ENCODE results near the gene CELF2. TPM values are rescaled to one million over a fixed set of nuclear protein-coding genes. Genes with fewer than 3 reads are reported as not detected.

CELF2 gene
- total RNA-seq, 1 donor from 2014 or later: 3.8 TPM

GRCh38 chr10:11235771-11236170, 218.1 kb downstream of the CELF2 start:
- Mint-ChIP-seq H3K4me3 (ENCODE audit: low read depth) (no peak overlapping the region), H3K36me3 (ENCODE audit: insufficient read depth) (no peaks in the 10 kb centered on the region), H3K27ac (no peak overlapping the region), H3K27me3 (peaks cover 6% of the 10 kb centered on the region), H3K9me3 (ENCODE audit: low read depth) (no peaks in the 10 kb centered on the region), H3K4me1 (ENCODE audit: low read depth) (peaks cover 1% of the 10 kb centered on the region)
- TF ChIP-seq CTCF (IDR thresholded peaks at IDR 0.05; ENCODE audit: unreplicated experiment): no peak
- DNase-seq (ENCODE audit: low spot score, unreplicated experiment): no peak

- TF ChIP-seq CTCF (IDR thresholded peaks at IDR 0.05; ENCODE audit: unreplicated experiment): no peak
- Mint-ChIP-seq H3K9me3 (ENCODE audit: low read depth) (no peaks in the 10 kb centered on the region), H3K27ac (no peak overlapping the region), H3K36me3 (ENCODE audit: insufficient read depth) (no peaks in the 10 kb centered on the region), H3K4me3 (ENCODE audit: low read depth) (no peak overlapping the region), H3K27me3 (peaks cover 2% of the 10 kb centered on the region), H3K4me1 (ENCODE audit: low read depth) (peaks cover 1% of the 10 kb centered on the region)
- DNase-seq (ENCODE audit: low spot score, unreplicated experiment): no peak
Observed at GRCh38 chr10:11236234-11236633, 218.6 kb downstream of the CELF2 start.

- no peaks in the 10 kb centered on the region for H3K36me3 Mint-ChIP-seq (ENCODE audit: insufficient read depth)
- H3K4me1 Mint-ChIP-seq (ENCODE audit: low read depth): peaks cover 1% of the 10 kb centered on the region
- no peaks in the 10 kb centered on the region for H3K9me3 Mint-ChIP-seq (ENCODE audit: low read depth)
- TF ChIP-seq CTCF (IDR thresholded peaks at IDR 0.05; ENCODE audit: unreplicated experiment): no peak
- DNase-seq (ENCODE audit: low spot score, unreplicated experiment): no peak
- H3K27me3 Mint-ChIP-seq: no peaks in the 10 kb centered on the region
- H3K4me3 Mint-ChIP-seq (ENCODE audit: low read depth): no peak overlapping the region
- H3K27ac Mint-ChIP-seq: no peak overlapping the region
Observed at GRCh38 chr10:11237571-11237970, 219.9 kb downstream of the CELF2 start.

- no peaks in the 10 kb centered on the region for H3K9me3 Mint-ChIP-seq (ENCODE audit: low read depth)
- no peaks in the 10 kb centered on the region for H3K36me3 Mint-ChIP-seq (ENCODE audit: insufficient read depth)
- peaks cover 5% of the 10 kb centered on the region for H3K27me3 Mint-ChIP-seq
- H3K27ac Mint-ChIP-seq: no peak overlapping the region
- no peak overlapping the region for H3K4me3 Mint-ChIP-seq (ENCODE audit: low read depth)
- H3K4me1 Mint-ChIP-seq (ENCODE audit: low read depth): peaks cover 1% of the 10 kb centered on the region
- TF ChIP-seq CTCF (IDR thresholded peaks at IDR 0.05; ENCODE audit: unreplicated experiment): no peak
- no peak for DNase-seq (ENCODE audit: low spot score, unreplicated experiment)
Observed at GRCh38 chr10:11238893-11239292, 221.2 kb downstream of the CELF2 start.

GRCh38 chr10:11240641-11241040, 223.0 kb downstream of the CELF2 start:
- no peaks in the 10 kb centered on the region for H3K9me3 Mint-ChIP-seq (ENCODE audit: low read depth)
- H3K4me1 Mint-ChIP-seq (ENCODE audit: low read depth): peaks cover 1% of the 10 kb centered on the region
- H3K27ac Mint-ChIP-seq: no peak overlapping the region
- no peak for TF ChIP-seq CTCF (IDR thresholded peaks at IDR 0.05; ENCODE audit: unreplicated experiment)
- H3K27me3 Mint-ChIP-seq: peaks cover 5% of the 10 kb centered on the region
- DNase-seq (ENCODE audit: low spot score, unreplicated experiment): no peak
- no peak overlapping the region for H3K4me3 Mint-ChIP-seq (ENCODE audit: low read depth)
- H3K36me3 Mint-ChIP-seq (ENCODE audit: insufficient read depth): no peaks in the 10 kb centered on the region
